B cell (primary cell): ENCODE data around the gene MS4A4E.
"Not testable (repeated sequence)": the region's sequence is repeated elsewhere in the genome, so short reads cannot be mapped to it uniquely, and the experiment has no call there.

ENCODE experiments used
- CTCF ChIP-seq: fragments of 200-600 bp; IDR thresholded peaks from one replicate; pipeline ENCODE4 v1.8.0; 2022; ENCODE audit warnings: antibody characterized with exemption, mild to moderate bottlenecking
- EZH2 ChIP-seq: IDR thresholded peaks from 2 replicates; pipeline ENCODE4 v1.6.1; 2012; ENCODE audit warnings: borderline replicate concordance, low read depth, mild to moderate bottlenecking, moderate library complexity, low read length; ENCODE audit not compliant: insufficient read depth, poor library complexity, severe bottlenecking

GRCh38 chr11:60285411-60286126, 42.6 kb upstream of the MS4A4E start:
- TF ChIP-seq CTCF, EZH2: not testable (repeated sequence)
